Mucosa of descending colon (tissue), 3 donors: ENCODE measurements around the gene SLC9A7. TPM values are rescaled to one million over a fixed set of nuclear protein-coding genes. Genes with fewer than 3 reads are reported as not detected.

Experiments used
- ATAC-seq: fragments of 200-7000 bp; cut with Tn5 transposase; one replicate; pipeline ENCODE4 v1.9.1; 2020; ENCODE audit warnings: mild to moderate bottlenecking, moderate library complexity
- DNase-seq, 3 donors: peaks; one replicate each; pipeline ENCODE4 v3.0.0-alpha.2; 2020
- H3K36me3 ChIP-seq: fragments of 200-600 bp; one replicate; pipeline ENCODE4 v1.8.0; 2021; ENCODE audit warnings: low read depth, mild to moderate bottlenecking
- H3K4me1 ChIP-seq: fragments of 200-600 bp; one replicate; pipeline ENCODE4 v1.8.0; 2021; ENCODE audit warnings: low read depth, mild to moderate bottlenecking
- H3K4me3 ChIP-seq: fragments of 200-600 bp; one replicate; pipeline ENCODE4 v1.8.0; 2021; ENCODE audit warnings: mild to moderate bottlenecking
- H3K9me3 ChIP-seq: fragments of 200-600 bp; one replicate; pipeline ENCODE4 v1.8.0; 2021; ENCODE audit warnings: mild to moderate bottlenecking
- CTCF ChIP-seq: fragments of 200-600 bp; IDR thresholded peaks from one replicate; pipeline ENCODE4 v1.8.0; 2022; ENCODE audit warnings: antibody characterized with exemption, mild to moderate bottlenecking
- intact Hi-C, 2 donors: fragments of 100-400 bp; cut with DNase I in 1 of 2; cut with micrococcal nuclease in 1 of 2; formaldehyde crosslinking; loops; one replicate each; pipeline versions ENCODE4 v1.11.0 to v1.11.1; 2022; cut with DNase I, micrococcal nuclease
- total RNA-seq, 3 donors: library from RNA; stranded (reverse); fragmentation: NEBNext Ultra II Directional in 2 of 3; extraction: Animal tissue kit (Norgen Biotek cat#: 25700) in 2 of 3; gene quantifications; one replicate each; pipeline versions ENCODE4 v1.2.1 to v1.2.4, GENCODE V29; 2021 to 2023
- donor health status: DM: no; HTN: no; CAD: no; lungs with moderate emphysema.
- donor health status: DM: no; HTN: no; CAD: no.
- donor health status: DM: no; HTN: yes; CAD: no.

SLC9A7 gene
- total RNA-seq, 3 donors from 2014 or later, result 0.46 to 2.7 (median 1.3) TPM

- TF ChIP-seq CTCF, result no peak
- intact Hi-C loops, result no loop called here
- no peak for ATAC-seq
Observed at GRCh38 chrX:46571423-46572339, 187.2 kb downstream of the SLC9A7 start.

DNA sequence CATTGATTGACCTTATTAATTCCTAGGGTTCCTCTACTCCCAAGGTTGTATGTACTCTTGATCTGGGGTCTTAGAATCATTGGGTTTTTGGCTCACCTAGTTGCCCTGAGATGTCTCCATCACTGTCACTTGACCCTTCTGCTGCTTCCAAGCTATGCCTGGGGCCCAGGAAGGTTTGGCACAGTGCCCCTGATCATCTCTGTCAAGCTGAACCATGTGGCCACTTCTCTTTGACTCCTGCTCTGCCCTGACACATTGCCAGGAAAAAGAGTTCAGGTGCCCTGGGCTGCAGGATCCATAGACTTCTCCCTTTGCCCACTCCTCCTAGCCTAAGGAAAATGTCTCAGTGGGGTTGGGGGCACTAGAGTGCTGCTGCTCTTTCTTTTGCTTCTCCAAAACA lies 189.3 kb downstream of the SLC9A7 start:
- no peaks in the 10 kb centered on the region for H3K36me3 ChIP-seq

More at GRCh38 chrX:46571423-46572339, 187.2 kb downstream of the SLC9A7 start:
- Histone ChIP-seq H3K9me3 (no peaks in the 10 kb centered on the region), H3K36me3 (no peaks in the 10 kb centered on the region), H3K4me3 (no peak overlapping the region), H3K4me1 (peaks cover 7% of the 10 kb centered on the region)
- no peak for DNase-seq

DNA sequence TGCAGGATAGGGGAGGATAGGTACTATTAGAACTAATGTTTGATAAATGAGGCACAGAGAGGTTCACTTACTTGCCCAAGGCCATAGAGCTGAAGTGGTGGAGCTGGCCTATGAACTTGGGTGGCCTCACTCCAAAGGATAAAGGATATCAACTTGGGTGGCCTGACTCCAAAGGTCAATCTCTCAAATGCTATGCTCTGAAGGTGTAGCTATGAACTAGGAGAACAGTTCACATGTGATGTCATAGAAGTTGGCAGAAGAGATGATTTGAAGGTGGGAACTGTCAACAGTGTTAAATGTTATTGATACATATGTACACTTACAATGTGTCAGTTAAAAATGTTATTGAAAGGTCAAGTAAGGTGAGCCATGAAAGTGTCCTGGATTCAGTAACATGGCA lies 191.5 kb downstream of the SLC9A7 start:
- H3K4me1 ChIP-seq, result no peaks in the 10 kb centered on the region

More for the DNA sequence above, 189.3 kb downstream of the SLC9A7 start:
- TF ChIP-seq CTCF, result no peak
- no peak for ATAC-seq
- Histone ChIP-seq H3K9me3 (no peaks in the 10 kb centered on the region), H3K4me1 (peaks cover 5% of the 10 kb centered on the region), H3K4me3 (no peak overlapping the region)
- intact Hi-C loops, result no loop called here
- no peak for DNase-seq

DNA sequence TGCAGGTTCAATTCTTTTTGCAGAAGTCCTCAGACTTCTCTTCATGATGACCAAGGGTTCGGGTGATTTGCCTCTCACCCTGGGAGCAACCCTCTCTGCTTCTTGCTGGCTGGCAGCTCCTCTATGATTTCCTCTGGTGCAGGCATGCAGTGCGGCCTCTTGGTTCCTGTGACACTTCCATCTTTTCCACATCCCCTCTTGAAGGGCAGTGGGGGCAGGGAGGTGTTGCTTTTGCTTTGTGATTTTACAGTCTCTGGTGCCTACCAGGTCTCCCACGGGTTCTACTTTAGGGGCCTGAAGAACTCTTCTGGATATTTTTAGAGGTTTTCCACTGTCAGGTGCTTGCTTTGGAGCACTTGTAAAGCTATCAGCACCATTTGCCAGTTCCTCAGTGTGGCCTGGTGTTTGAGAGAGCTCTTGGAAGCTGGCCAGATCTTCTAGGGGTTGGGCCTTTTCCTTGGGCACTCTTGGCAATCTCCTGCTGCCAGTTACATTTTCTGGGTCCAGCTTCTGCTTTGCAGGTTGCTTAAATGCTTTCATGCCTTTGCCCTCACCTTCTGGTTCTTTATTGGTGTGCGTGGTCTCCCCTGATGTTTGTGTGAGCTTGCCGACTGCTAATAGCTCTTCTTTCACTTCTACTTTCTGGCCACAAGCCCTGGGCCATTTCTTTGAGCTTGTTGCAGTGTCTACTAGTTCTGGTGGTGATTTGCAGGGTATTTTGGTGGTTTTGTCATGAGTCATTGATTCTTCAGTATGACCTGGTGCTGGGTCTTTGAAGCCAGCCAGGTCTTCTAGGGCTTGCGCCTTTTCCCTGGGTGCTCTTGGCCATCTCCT lies 196.9 kb downstream of the SLC9A7 start:
- Histone ChIP-seq H3K9me3 (no peaks in the 10 kb centered on the region), H3K4me1 (no peaks in the 10 kb centered on the region), H3K4me3 (no peak overlapping the region), H3K36me3 (no peaks in the 10 kb centered on the region)
- TF ChIP-seq CTCF, result no peak
- intact Hi-C loops, result no loop called here
- peak; percentile 21 for ATAC-seq
- DNase-seq, result peak in 1 of 3 donors; percentile 38

More for the DNA sequence above, 191.5 kb downstream of the SLC9A7 start:
- intact Hi-C loops, result no loop called here
- H3K9me3 ChIP-seq, result no peaks in the 10 kb centered on the region
- H3K36me3 ChIP-seq, result no peaks in the 10 kb centered on the region
- DNase-seq (peak in 1 of 3 donors; percentile 17), ATAC-seq (peak; percentile 56)
- H3K4me3 ChIP-seq, result no peak overlapping the region
- no peak for TF ChIP-seq CTCF

DNA sequence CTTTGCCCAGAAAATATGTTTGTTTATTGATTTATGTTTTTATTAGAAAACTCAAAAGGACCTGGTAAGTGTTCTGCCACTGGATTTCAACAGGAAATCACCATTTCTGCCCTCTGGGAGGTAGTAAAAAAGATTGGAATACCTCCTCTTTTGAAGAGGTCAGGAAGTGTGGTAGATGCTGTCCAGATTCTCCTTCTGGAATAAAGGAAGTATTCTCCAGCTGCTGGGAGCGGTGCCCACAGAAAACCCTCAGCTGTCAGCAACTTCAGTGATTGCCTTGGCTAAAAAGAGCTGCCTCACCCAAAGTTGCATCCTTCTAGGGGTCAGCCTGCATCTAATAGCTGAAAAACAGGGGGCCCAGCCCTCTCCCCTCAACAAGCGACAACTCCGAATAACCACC lies 199.9 kb downstream of the SLC9A7 start:
- Histone ChIP-seq H3K4me1 (no peaks in the 10 kb centered on the region), H3K4me3 (no peak overlapping the region), H3K9me3 (no peaks in the 10 kb centered on the region), H3K36me3 (no peaks in the 10 kb centered on the region)
- ATAC-seq, result no peak
- DNase-seq, result no peak
- intact Hi-C loops, result no loop called here
- TF ChIP-seq CTCF, result no peak
